Suprapubic skin (tissue), 4 donors: Measurements from ENCODE around the gene ZBTB5.

Source experiments
- CTCF ChIP-seq, 2 donors: fragments of 200-600 bp in 1 of 2; fragments of 450-650 bp in 1 of 2; sonication (generic) in 1 of 2; IDR thresholded peaks; one replicate each; pipeline ENCODE4 v1.5.1; 2016 to 2019; ENCODE audit warnings: antibody characterized with exemption in 2 of 2, mild to moderate bottlenecking in 1 of 2, moderate library complexity in 1 of 2
- EP300 ChIP-seq: sonication (generic); formaldehyde crosslinking; IDR thresholded peaks from one replicate; pipeline ENCODE4 v1.6.1; 2017; ENCODE audit warnings: antibody characterized with exemption
- POLR2A ChIP-seq, 2 donors: fragments of 450-650 bp; IDR thresholded peaks; one replicate each; pipeline ENCODE4 v1.6.1; 2017; ENCODE audit warnings: antibody characterized with exemption in 2 of 2, mild to moderate bottlenecking in 2 of 2, moderate library complexity in 2 of 2
- POLR2AphosphoS5 ChIP-seq, 3 donors: sonication (generic); formaldehyde crosslinking; IDR thresholded peaks; one replicate each; pipeline ENCODE4 v1.6.1; 2017; ENCODE audit warnings: antibody characterized with exemption in 3 of 3

- no peak for TF ChIP-seq POLR2A (IDR thresholded peaks at IDR 0.05)
- TF ChIP-seq CTCF (IDR thresholded peaks at IDR 0.05), result no peak
- no peak for TF ChIP-seq POLR2AphosphoS5 (IDR thresholded peaks at IDR 0.05)
- TF ChIP-seq EP300, result no peak
Observed at GRCh38 chr9:37508135-37508833, 43.0 kb upstream of the ZBTB5 start.
